H9 (cell line): ENCODE results near the gene LAMC2. TPM values are rescaled to one million over a fixed set of nuclear protein-coding genes. Genes with fewer than 3 reads are reported as not detected.
A peak's percentile ranks its signal among the peaks of the same experiment; 100 is the strongest.
"Not testable (repeated sequence)": the region's sequence is repeated elsewhere in the genome, so short reads cannot be mapped to it uniquely, and the experiment has no call there.

Experiments
- DNase-seq: peaks from one replicate; pipeline ENCODE4 v3.0.0-alpha.2; 2017
- H2AFZ ChIP-seq: one replicate; pipeline ENCODE4 v1.6.1; 2013; ENCODE audit warnings: mild to moderate bottlenecking, low read length, control low read depth, moderate library complexity
- H2AK5ac ChIP-seq: 2 replicates; pipeline ENCODE4 v1.6.1; 2013; ENCODE audit warnings: low read length, control low read depth, mixed read lengths; ENCODE audit not compliant: insufficient read length
- H2BK120ac ChIP-seq: one replicate; pipeline ENCODE4 v1.6.1; 2013; ENCODE audit warnings: low read depth, mild to moderate bottlenecking, low read length, control low read depth, inconsistent platforms; ENCODE audit not compliant: poor library complexity, severe bottlenecking
- H2BK12ac ChIP-seq: 2 replicates; pipeline ENCODE4 v1.6.1; 2013; ENCODE audit warnings: low read length, control low read depth, mixed read lengths, low read depth; ENCODE audit not compliant: insufficient read length
- H2BK15ac ChIP-seq: 2 replicates; pipeline ENCODE4 v1.6.1; 2013; ENCODE audit warnings: low read depth, low read length, control low read depth
- H2BK20ac ChIP-seq: one replicate; pipeline ENCODE4 v1.6.1; 2013; ENCODE audit warnings: low read depth, mild to moderate bottlenecking, low read length, control low read depth, inconsistent platforms; ENCODE audit not compliant: poor library complexity, severe bottlenecking
- H2BK5ac ChIP-seq: 2 replicates; pipeline ENCODE4 v1.6.1; 2013; ENCODE audit warnings: low read length, control low read depth, mixed read lengths; ENCODE audit not compliant: insufficient read length
- H3K14ac ChIP-seq: 2 replicates; pipeline ENCODE4 v1.6.1; 2013; ENCODE audit warnings: low read length, control low read depth; ENCODE audit not compliant: insufficient read depth
- H3K18ac ChIP-seq: 2 replicates; pipeline ENCODE4 v1.6.1; 2013; ENCODE audit warnings: low read depth, mild to moderate bottlenecking, mixed read lengths, low read length, control low read depth; ENCODE audit not compliant: insufficient read length
- H3K23ac ChIP-seq: 2 replicates; pipeline ENCODE4 v1.6.1; 2013; ENCODE audit warnings: low read length, control low read depth, mixed read lengths, low read depth; ENCODE audit not compliant: insufficient read length
- H3K23me2 ChIP-seq: 2 replicates; pipeline ENCODE4 v1.6.1; 2013; ENCODE audit warnings: low read depth, mild to moderate bottlenecking, mixed read lengths, low read length, control low read depth; ENCODE audit not compliant: insufficient read length, poor library complexity, severe bottlenecking
- H3K27ac ChIP-seq: 2 replicates; pipeline ENCODE4 v1.5.1; 2013; ENCODE audit warnings: low read length, control low read depth, mixed read lengths, low read depth; ENCODE audit not compliant: insufficient read length
- H3K27me3 ChIP-seq: 2 replicates; pipeline ENCODE4 v1.6.1; 2013; ENCODE audit warnings: low read length, control low read depth, inconsistent platforms; ENCODE audit not compliant: insufficient read depth
- H3K4ac ChIP-seq: 2 replicates; pipeline ENCODE4 v1.6.1; 2013; ENCODE audit warnings: low read depth, mild to moderate bottlenecking, control low read depth, inconsistent platforms, low read length, moderate library complexity
- H3K4me1 ChIP-seq: 2 replicates; pipeline ENCODE4 v1.6.1; 2013; ENCODE audit warnings: low read length, control low read depth, inconsistent platforms; ENCODE audit not compliant: insufficient read depth
- H3K4me2 ChIP-seq: 2 replicates; pipeline ENCODE4 v1.6.1; 2013; ENCODE audit warnings: low read length, control low read depth, mixed read lengths; ENCODE audit not compliant: insufficient read length, insufficient read depth
- H3K56ac ChIP-seq: 2 replicates; pipeline ENCODE4 v1.6.1; 2013; ENCODE audit warnings: low read depth, mild to moderate bottlenecking, mixed read lengths, low read length, control low read depth; ENCODE audit not compliant: insufficient read length
- H3K79me1 ChIP-seq: 2 replicates; pipeline ENCODE4 v1.6.1; 2013; ENCODE audit warnings: low read depth, mild to moderate bottlenecking, moderate library complexity, low read length, control low read depth, inconsistent platforms; ENCODE audit not compliant: insufficient read depth, poor library complexity, severe bottlenecking
- H3K79me2 ChIP-seq: 2 replicates; pipeline ENCODE4 v1.6.1; 2013; ENCODE audit warnings: low read length, control low read depth, inconsistent platforms; ENCODE audit not compliant: insufficient read depth
- H3K9ac ChIP-seq: 2 replicates; pipeline ENCODE4 v1.6.1; 2013; ENCODE audit warnings: low read length, control low read depth, mixed read lengths; ENCODE audit not compliant: insufficient read length; ENCODE audit errors: extremely low read depth
- H3K9me3 ChIP-seq: one replicate; pipeline ENCODE4 v1.6.1; 2013; ENCODE audit warnings: low read depth, low read length, inconsistent platforms; ENCODE audit not compliant: control insufficient read depth
- H3T11ph ChIP-seq: one replicate; pipeline ENCODE4 v1.6.1; 2013; ENCODE audit warnings: mild to moderate bottlenecking, low read length, control low read depth, inconsistent platforms
- H4K20me1 ChIP-seq: one replicate; pipeline ENCODE4 v1.6.1; 2013; ENCODE audit not compliant: control insufficient read depth, insufficient read length, insufficient read depth
- H4K5ac ChIP-seq: 2 replicates; pipeline ENCODE4 v1.6.1; 2013; ENCODE audit warnings: low read depth, mild to moderate bottlenecking, mixed read lengths, low read length, control low read depth; ENCODE audit not compliant: insufficient read length
- H4K8ac ChIP-seq: replicated peaks from 2 replicates; pipeline ENCODE4 v1.6.1; 2013; ENCODE audit warnings: low read length, control low read depth, mixed read lengths, low read depth; ENCODE audit not compliant: insufficient read length
- H4K91ac ChIP-seq: 2 replicates; pipeline ENCODE4 v1.6.1; 2013; ENCODE audit warnings: low read depth, mild to moderate bottlenecking, moderate library complexity, mixed read lengths, low read length, control low read depth; ENCODE audit not compliant: insufficient read length
- H3K27ac Mint-ChIP-seq, 3 experiments: 2 replicates in 2 of 3; 3 replicates in 1 of 3; pipeline ENCODE4 v1.8.0; 2020 to 2021; ENCODE audit warnings: mixed read lengths in 3 of 3, mild to moderate bottlenecking in 1 of 3, moderate library complexity in 1 of 3
- H3K27me3 Mint-ChIP-seq: 2 replicates; pipeline ENCODE4 v1.8.0; 2021; ENCODE audit warnings: low read depth, mild to moderate bottlenecking, moderate library complexity, mixed read lengths
- H3K36me3 Mint-ChIP-seq, 3 experiments: 2 replicates in 2 of 3; 3 replicates in 1 of 3; pipeline ENCODE4 v1.8.0; 2020 to 2021; ENCODE audit warnings: low read depth in 3 of 3, mixed read lengths in 3 of 3; ENCODE audit not compliant: insufficient read depth in 1 of 3
- H3K4me1 Mint-ChIP-seq, 2 experiments: 2 replicates each; pipeline ENCODE4 v1.8.0; 2020; ENCODE audit warnings: mixed read lengths in 2 of 2
- H3K4me3 Mint-ChIP-seq, 2 experiments: 2 replicates in 1 of 2; 3 replicates in 1 of 2; pipeline ENCODE4 v1.8.0; 2020 to 2021; ENCODE audit warnings: mild to moderate bottlenecking in 2 of 2, mixed read lengths in 2 of 2, moderate library complexity in 1 of 2
- H3K9me3 Mint-ChIP-seq, 2 experiments: 2 replicates in 1 of 2; 3 replicates in 1 of 2; pipeline ENCODE4 v1.8.0; 2020; ENCODE audit warnings: mild to moderate bottlenecking in 2 of 2, mixed read lengths in 2 of 2, moderate library complexity in 1 of 2
- CTCF ChIP-seq: fragments of 200-600 bp; sonication (generic); conservative IDR thresholded peaks from 3 replicates; pipeline ENCODE4 v1.8.0; 2021; ENCODE audit warnings: antibody characterized with exemption, mild to moderate bottlenecking
- WGBS: extraction: QIAGEN DNeasy Blood & Tissue Kit; methylation state at CpG from one replicate; pipeline ENCODE4 v1.1.7; 2013; ENCODE audit warnings: missing lambda C conversion rate, low lambda C conversion rate, mixed read lengths; ENCODE audit not compliant: insufficient read length; ENCODE audit errors: extremely low coverage; 5-methylcytosine and 5-hydroxymethylcytosine counted together
- total RNA-seq: library from RNA; stranded (reverse); gene quantifications from 2 replicates; pipeline ENCODE4 v1.2.1, GENCODE V29; 2021

LAMC2 gene
- total RNA-seq, 1 experiment from 2014 or later, result 7.4 TPM

- no peak overlapping the region for H3K18ac ChIP-seq
- H2BK15ac ChIP-seq, result no peak overlapping the region
- no peak overlapping the region for H2BK5ac ChIP-seq
- Mint-ChIP-seq H3K27me3 (no peaks in the 10 kb centered on the region), H3K4me1 (peaks cover 13 to 14% of the 10 kb centered on the region in 2 experiments), H3K9me3 (no peaks in the 10 kb centered on the region), H3K27ac (no peak overlapping the region), H3K4me3 (no peak overlapping the region), H3K36me3 (peaks cover 0 to 8% (median 0%) of the 10 kb centered on the region in 3 experiments; a peak in 1 of 7 replicates)
- H4K91ac ChIP-seq, result no peak overlapping the region
- no peak for TF ChIP-seq CTCF
- H2AFZ ChIP-seq, result no peak overlapping the region
- H3K4me2 ChIP-seq, result no peak overlapping the region
- H4K5ac ChIP-seq, result no peak overlapping the region
- DNase-seq, result no peak
- no peak overlapping the region for H3K14ac ChIP-seq
- no peak overlapping the region for H2BK12ac ChIP-seq
- H4K8ac ChIP-seq, result no peak overlapping the region
- H3K9ac ChIP-seq, result no peak overlapping the region
- no CpG with 5 or more reads among the region's 4 CpGs for WGBS
- H3K4ac ChIP-seq, result no peak overlapping the region
- no peaks in the 10 kb centered on the region for H3K27me3 ChIP-seq
- peak overlapping the region; percentile 44 for H3K23ac ChIP-seq
- H3K4me1 ChIP-seq, result peaks cover 1% of the 10 kb centered on the region; the same call in 1 of the 2 replicates
- H3K27ac ChIP-seq, result no peak overlapping the region
- no peak overlapping the region for H2BK20ac ChIP-seq
- no peaks in the 10 kb centered on the region for H4K20me1 ChIP-seq
- no peaks in the 10 kb centered on the region for H3K79me2 ChIP-seq
- no peaks in the 10 kb centered on the region for H3K9me3 ChIP-seq
- H2BK120ac ChIP-seq, result no peak overlapping the region
- H2AK5ac ChIP-seq, result no peak overlapping the region
- H3K56ac ChIP-seq, result no peak overlapping the region
- H3K23me2 ChIP-seq, result no peaks in the 10 kb centered on the region
- H3T11ph ChIP-seq, result no peak overlapping the region
- no peaks in the 10 kb centered on the region for H3K79me1 ChIP-seq
These were observed 54.4 kb downstream of the LAMC2 start for GRCh38 chr1:183240526-183240825.

GRCh38 chr1:183240853-183241252 is 54.8 kb downstream of the LAMC2 start:
- not testable (repeated sequence) for H2BK20ac ChIP-seq, H3K9me3 Mint-ChIP-seq, H2AK5ac ChIP-seq, H3K23me2 ChIP-seq, H3K14ac ChIP-seq, H3K4me3 Mint-ChIP-seq, H3K36me3 Mint-ChIP-seq, H3K4me2 ChIP-seq, H2BK15ac ChIP-seq, H3K23ac ChIP-seq, H3K79me1 ChIP-seq, H3T11ph ChIP-seq, H3K4ac ChIP-seq, H3K9me3 ChIP-seq, H2BK12ac ChIP-seq, H3K27me3 Mint-ChIP-seq, DNase-seq, H2BK120ac ChIP-seq, H2AFZ ChIP-seq, H4K5ac ChIP-seq, H3K18ac ChIP-seq, H3K79me2 ChIP-seq, H3K9ac ChIP-seq, H3K27ac Mint-ChIP-seq, H3K27me3 ChIP-seq, H4K20me1 ChIP-seq, H3K4me1 Mint-ChIP-seq, H3K27ac ChIP-seq, H3K4me1 ChIP-seq, H3K56ac ChIP-seq, H2BK5ac ChIP-seq, H4K8ac ChIP-seq, H4K91ac ChIP-seq
- WGBS, result no CpG with 5 or more reads among the region's 8 CpGs
